ENCODE measurements around the gene PLOD1. TPM values are rescaled to one million over a fixed set of nuclear protein-coding genes. Genes with fewer than 3 reads are reported as not detected.
A peak's percentile ranks its signal among the peaks of the same experiment; 100 is the strongest.
"Not testable (repeated sequence)": the region's sequence is repeated elsewhere in the genome, so short reads cannot be mapped to it uniquely, and the experiment has no call there.

Gene PLOD1
- total RNA-seq, 1 donor, result 309 TPM

GRCh38 chr1:11891433-11892186 lies 42.9 kb upstream of the PLOD1 start:
- no peak for TF ChIP-seq CTCF (IDR thresholded peaks at IDR 0.05; ENCODE audit: insufficient read depth, low read depth, low read length)
- H3K4me3 ChIP-seq (ENCODE audit: low read depth, low read length), result no peak overlapping the region
- DNase-seq (ENCODE audit: low read depth), result no peak

DNA sequence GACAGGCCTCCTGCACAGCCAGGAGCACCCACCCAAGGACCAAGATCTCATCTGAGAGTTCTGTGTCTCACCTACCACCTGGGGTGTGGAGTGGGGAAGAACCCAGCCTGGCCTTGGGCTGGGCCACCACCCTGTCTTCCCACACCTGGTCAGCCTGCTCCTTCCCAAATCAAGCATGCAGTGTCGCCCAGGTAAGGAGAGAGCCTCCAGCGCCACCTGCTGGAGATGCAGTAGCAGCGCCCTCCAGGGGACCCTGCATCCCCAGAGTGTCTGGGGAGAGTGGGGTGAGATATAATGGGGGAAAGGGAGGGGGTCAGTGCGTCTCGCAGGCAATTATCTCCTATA lies 40.6 kb upstream of the PLOD1 start:
- peak; percentile 93 for TF ChIP-seq CTCF (IDR thresholded peaks at IDR 0.05; ENCODE audit: insufficient read depth, low read depth, low read length)
- peak; percentile 39 for DNase-seq (ENCODE audit: low read depth)
- H3K4me3 ChIP-seq (ENCODE audit: low read depth, low read length), result no peak overlapping the region

GRCh38 chr1:11894501-11894900 lies 40.0 kb upstream of the PLOD1 start:
- not testable (repeated sequence) for DNase-seq (ENCODE audit: low read depth)

DNA sequence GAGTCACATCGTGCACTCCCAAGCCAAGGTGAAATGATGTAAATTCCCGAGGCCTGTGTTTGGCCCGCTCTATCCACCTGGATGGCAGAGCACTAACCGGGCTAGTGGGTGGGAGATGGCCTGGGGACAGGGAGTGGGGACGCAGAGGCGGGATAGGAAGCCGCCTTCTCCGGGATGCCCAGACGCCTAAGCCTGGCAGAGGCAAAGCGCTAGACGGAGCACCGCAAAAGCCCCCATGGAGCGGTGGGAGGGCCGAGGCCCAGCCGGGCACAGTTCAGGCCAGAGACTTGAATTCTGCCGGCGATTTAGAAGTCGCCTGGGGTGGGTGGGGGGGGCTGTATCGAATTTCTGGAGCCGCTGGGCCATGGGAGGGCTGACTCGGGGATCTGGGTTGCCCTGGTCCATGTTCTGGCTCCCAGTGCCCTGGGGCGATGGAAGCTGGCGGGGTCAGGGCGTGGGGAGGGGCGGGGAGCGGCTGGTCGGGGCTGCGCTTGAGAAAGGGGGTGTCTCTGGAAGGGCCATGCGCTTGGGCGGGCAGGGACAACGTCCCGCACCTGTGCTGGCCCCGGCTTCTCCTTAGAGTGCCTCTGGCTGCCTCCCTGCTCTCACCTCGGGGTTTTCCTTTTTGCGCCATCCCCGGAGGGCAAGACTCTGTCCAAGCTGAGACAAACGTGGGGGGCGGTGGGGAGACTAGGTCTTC lies 36.3 kb upstream of the PLOD1 start:
- no peak for TF ChIP-seq CTCF (IDR thresholded peaks at IDR 0.05; ENCODE audit: insufficient read depth, low read depth, low read length)
- no peak overlapping the region for H3K4me3 ChIP-seq (ENCODE audit: low read depth, low read length)
- DNase-seq (ENCODE audit: low read depth), result no peak

More at GRCh38 chr1:11894501-11894900, 40.0 kb upstream of the PLOD1 start:
- not testable (repeated sequence) for H3K4me3 ChIP-seq (ENCODE audit: low read depth, low read length)

DNA sequence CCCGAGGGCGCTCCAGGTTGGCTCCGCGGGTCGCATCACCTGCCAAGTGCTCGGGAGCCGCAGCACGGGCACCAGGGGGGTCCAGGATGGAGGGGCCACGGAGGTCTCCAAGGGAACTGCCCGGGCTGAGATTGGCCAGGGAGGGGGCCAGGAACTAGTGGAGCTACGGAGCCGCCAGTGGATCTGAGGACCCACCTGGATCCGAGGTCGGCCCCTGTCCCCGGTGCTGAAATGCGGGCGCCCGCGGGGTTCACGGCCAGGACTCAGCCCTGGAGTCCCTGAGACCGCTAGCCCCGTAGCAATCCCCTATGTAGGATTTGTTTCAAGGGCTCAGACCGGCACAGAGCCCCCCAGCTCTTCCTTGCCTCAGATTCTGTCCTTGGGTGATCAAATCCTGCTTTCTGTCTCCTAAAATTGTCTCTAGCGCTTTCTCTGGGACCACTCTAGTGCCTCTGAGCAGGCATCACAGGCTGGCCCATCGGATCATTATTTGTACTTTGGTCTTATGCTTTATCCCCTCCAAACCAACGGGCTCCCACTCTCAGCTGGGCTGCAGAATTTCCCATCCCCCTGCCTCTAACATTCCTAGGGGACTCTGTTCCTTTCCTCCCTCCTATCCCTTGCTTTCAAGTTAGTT lies 35.6 kb upstream of the PLOD1 start:
- TF ChIP-seq CTCF (IDR thresholded peaks at IDR 0.05; ENCODE audit: insufficient read depth, low read depth, low read length), result no peak
- H3K4me3 ChIP-seq (ENCODE audit: low read depth, low read length), result no peak overlapping the region
- no peak for DNase-seq (ENCODE audit: low read depth)

GRCh38 chr1:11901446-11901845 lies 33.1 kb upstream of the PLOD1 start:
- H3K4me3 ChIP-seq (ENCODE audit: low read depth, low read length); DNase-seq (ENCODE audit: low read depth): not testable (repeated sequence)

DNA sequence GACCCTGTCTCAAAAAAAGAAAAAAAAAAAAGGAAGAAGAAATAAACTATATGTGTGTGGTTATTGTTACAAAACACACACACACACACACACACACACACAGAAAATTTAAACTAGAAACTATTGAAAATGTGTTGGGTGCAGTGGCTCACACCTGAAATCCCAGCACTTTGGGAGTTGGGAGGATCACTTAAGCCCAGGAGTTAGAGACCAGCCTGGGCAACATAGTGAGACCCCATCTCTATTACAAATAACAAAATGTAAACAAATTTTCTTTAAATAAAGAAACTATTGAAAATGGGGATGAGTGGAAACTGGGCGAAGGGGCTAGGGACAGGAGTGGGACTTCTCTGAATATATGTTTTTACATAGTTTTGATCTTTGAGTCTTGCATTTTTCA lies 31.3 kb upstream of the PLOD1 start:
- H3K4me3 ChIP-seq (ENCODE audit: low read depth, low read length), result no peak overlapping the region
- DNase-seq (ENCODE audit: low read depth), result no peak
- TF ChIP-seq CTCF (IDR thresholded peaks at IDR 0.05; ENCODE audit: insufficient read depth, low read depth, low read length), result no peak

DNA sequence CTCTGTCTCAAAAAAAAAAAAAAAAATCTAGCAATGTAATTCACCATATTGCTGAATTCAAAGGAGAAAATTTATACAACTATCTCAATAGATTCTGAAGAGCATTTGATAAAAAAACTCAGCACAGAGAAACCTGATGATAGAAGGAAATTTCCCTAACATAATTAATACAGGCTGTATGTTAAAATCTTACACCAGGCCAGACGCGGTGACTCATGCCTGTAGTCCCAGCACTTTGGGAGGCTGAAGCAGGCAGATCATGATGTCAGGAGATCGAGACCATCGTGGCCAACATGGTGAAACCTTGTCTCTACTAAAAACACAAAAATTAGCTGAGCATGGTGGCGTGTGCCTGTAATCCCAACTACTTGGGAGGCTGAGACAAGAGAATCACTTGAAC lies 30.4 kb upstream of the PLOD1 start:
- H3K4me3 ChIP-seq (ENCODE audit: low read depth, low read length); DNase-seq (ENCODE audit: low read depth): not testable (repeated sequence)
